Liver (tissue), 9 donors: ENCODE measurements around the gene SMOC2. TPM values are rescaled to one million over a fixed set of nuclear protein-coding genes. Genes with fewer than 3 reads are reported as not detected.

Source experiments
- DNase-seq: peaks from one replicate; pipeline ENCODE4 v3.0.0-alpha.2; 2017; ENCODE audit warnings: low spot score
- H3K27ac ChIP-seq, 2 donors: one replicate each; pipeline ENCODE4 v1.7.0; 2013; ENCODE audit warnings: inconsistent platforms in 2 of 2, low read length in 2 of 2, control low read depth in 1 of 2, low read depth in 1 of 2, mild to moderate bottlenecking in 1 of 2
- H3K27me3 ChIP-seq, 4 donors: one replicate each; pipeline versions ENCODE4 v1.6.1 to v1.7.0; 2013; ENCODE audit warnings: low read length in 3 of 4, inconsistent platforms in 1 of 4, mild to moderate bottlenecking in 1 of 4, moderate library complexity in 1 of 4; ENCODE audit not compliant: control insufficient read depth in 4 of 4, insufficient read depth in 4 of 4
- H3K36me3 ChIP-seq, 4 donors: one replicate each; pipeline versions ENCODE4 v1.6.1 to v1.7.0; 2013; ENCODE audit warnings: low read length in 3 of 4, mild to moderate bottlenecking in 3 of 4, low read depth in 1 of 4, moderate library complexity in 1 of 4; ENCODE audit not compliant: control insufficient read depth in 4 of 4, insufficient read depth in 3 of 4
- H3K4me1 ChIP-seq, 4 donors: one replicate each; pipeline versions ENCODE4 v1.6.1 to v1.7.0; 2013; ENCODE audit warnings: low read length in 3 of 4, mild to moderate bottlenecking in 3 of 4, moderate library complexity in 1 of 4; ENCODE audit not compliant: control insufficient read depth in 4 of 4, insufficient read depth in 4 of 4
- H3K4me3 ChIP-seq, 3 donors: one replicate each; pipeline versions ENCODE4 v1.6.1 to v1.7.0; 2013; ENCODE audit warnings: low read length in 3 of 3, control low read depth in 1 of 3, low read depth in 1 of 3, mild to moderate bottlenecking in 1 of 3
- H3K9ac ChIP-seq, 2 donors: one replicate each; pipeline ENCODE4 v1.7.0; 2013; ENCODE audit warnings: low read length in 2 of 2, mild to moderate bottlenecking in 2 of 2, moderate library complexity in 2 of 2, control low read depth in 1 of 2, low read depth in 1 of 2
- H3K9me3 ChIP-seq, 4 donors: one replicate each; pipeline versions ENCODE4 v1.6.1 to v1.7.0; 2013; ENCODE audit warnings: low read length in 3 of 4; ENCODE audit not compliant: control insufficient read depth in 4 of 4
- ATF3 ChIP-seq: IDR thresholded peaks from 2 replicates; pipeline ENCODE4 v1.6.1; 2016; ENCODE audit warnings: antibody characterized with exemption
- CTCF ChIP-seq: fragments of 150-350 bp; IDR thresholded peaks from 2 replicates; pipeline ENCODE4 v1.5.1; 2017; ENCODE audit warnings: improper control_type of control experiment, low read depth, low read length; ENCODE audit not compliant: missing input control
- EGR1 ChIP-seq, 2 donors: IDR thresholded peaks; 2 replicates each; pipeline ENCODE4 v1.6.1; 2016 to 2018; ENCODE audit warnings: antibody characterized with exemption in 2 of 2, low read depth in 2 of 2
- FOXA1 ChIP-seq: IDR thresholded peaks from 2 replicates; pipeline ENCODE4 v1.6.1; 2016; ENCODE audit warnings: antibody characterized with exemption
- FOXA2 ChIP-seq: IDR thresholded peaks from 2 replicates; pipeline ENCODE4 v1.6.1; 2016; ENCODE audit warnings: antibody characterized with exemption
- GABPA ChIP-seq, 2 donors: IDR thresholded peaks in 1 of 2; conservative IDR thresholded peaks in 1 of 2; 2 replicates each; pipeline ENCODE4 v1.6.1; 2016; ENCODE audit warnings: antibody characterized with exemption in 2 of 2, mild to moderate bottlenecking in 1 of 2, moderate library complexity in 1 of 2
- HNF4A ChIP-seq, 2 donors: conservative IDR thresholded peaks; 2 replicates each; pipeline ENCODE4 v1.6.1; 2016; ENCODE audit warnings: antibody characterized with exemption in 2 of 2, mild to moderate bottlenecking in 2 of 2
- HNF4G ChIP-seq: IDR thresholded peaks from 2 replicates; pipeline ENCODE4 v1.6.1; 2016; ENCODE audit warnings: antibody characterized with exemption
- NR2F2 ChIP-seq: IDR thresholded peaks from 2 replicates; pipeline ENCODE4 v1.6.1; 2016; ENCODE audit warnings: antibody characterized with exemption
- RAD21 ChIP-seq, 2 donors: IDR thresholded peaks; 2 replicates each; pipeline ENCODE4 v1.6.1; 2016; ENCODE audit warnings: antibody characterized with exemption in 2 of 2, mild to moderate bottlenecking in 2 of 2
- REST ChIP-seq: IDR thresholded peaks from 2 replicates; pipeline ENCODE4 v1.6.1; 2016; ENCODE audit warnings: antibody characterized with exemption, mild to moderate bottlenecking
- SP1 ChIP-seq: IDR thresholded peaks from 2 replicates; pipeline ENCODE4 v1.6.1; 2018; ENCODE audit warnings: antibody characterized with exemption, mild to moderate bottlenecking
- YY1 ChIP-seq: IDR thresholded peaks from 2 replicates; pipeline ENCODE4 v1.6.1; 2016; ENCODE audit warnings: antibody characterized with exemption, mild to moderate bottlenecking
- WGBS: extraction: QIAGEN DNeasy Blood & Tissue Kit; methylation state at CpG from one replicate; pipeline ENCODE4 v1.1.7; 2013; 5-methylcytosine and 5-hydroxymethylcytosine counted together
- polyA plus RNA-seq, 2 donors: library from polyadenylated mRNA; stranded (reverse) in 1 of 2; unstranded in 1 of 2; fragments of 200-250 nt in 1 of 2; fragments of >200 nt in 1 of 2; fragmentation: Nextera tagmentation in 1 of 2; extraction: Ambion mirVana in 1 of 2; gene quantifications; one replicate each; pipeline versions ENCODE4 v1.2.1 to v1.2.3, GENCODE V29; 2013 to 2015
- total RNA-seq, 2 donors: library from RNA; depleted of rRNA; stranded (reverse); fragments of >200 nt; gene quantifications; one replicate each; pipeline ENCODE4 v1.2.3, GENCODE V29; 2014
- TF ChIP-seq, protein P1 (sequence below): IDR thresholded peaks from 2 replicates; pipeline ENCODE4 v1.6.1; 2016; ENCODE audit warnings: antibody characterized with exemption
- TF ChIP-seq, protein P2 (sequence below): IDR thresholded peaks from 2 replicates; pipeline ENCODE4 v1.6.1; 2016; ENCODE audit warnings: antibody characterized with exemption
- donor health status: healthy.
- donor health status: healthy.
- donor health status: healthy.
- donor health status: healthy.
- donor health status: healthy.

SMOC2 gene
- total and polyA plus RNA-seq, 4 donors: 0.23 to 1.9 (median 1.1) TPM

GRCh38 chr6:168575346-168576098 is 134.5 kb downstream of the SMOC2 start:
- no peaks in the 10 kb centered on the region for H3K36me3 ChIP-seq
- DNase-seq: no peak
- no peaks in the 10 kb centered on the region for H3K4me1 ChIP-seq
- TF ChIP-seq FOXA2 (no peak), GABPA (IDR thresholded peaks at IDR 0.05 in 1 of 2, conservative IDR thresholded peaks at IDR 0.05 in 1 of 2) (no peak), HNF4A (conservative IDR thresholded peaks at IDR 0.05) (no peak), EGR1 (IDR thresholded peaks at IDR 0.05; ENCODE audit: low read depth in 2 of 2) (no peak)
- TF ChIP-seq, protein P1, sequence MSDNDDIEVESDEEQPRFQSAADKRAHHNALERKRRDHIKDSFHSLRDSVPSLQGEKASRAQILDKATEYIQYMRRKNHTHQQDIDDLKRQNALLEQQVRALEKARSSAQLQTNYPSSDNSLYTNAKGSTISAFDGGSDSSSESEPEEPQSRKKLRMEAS: no peak
- no peak overlapping the region for H3K27ac ChIP-seq
- no peak overlapping the region for H3K4me3 ChIP-seq
- H3K27me3 ChIP-seq: no peaks in the 10 kb centered on the region
- H3K9me3 ChIP-seq: no peaks in the 10 kb centered on the region
- WGBS: 87% methylated on average over 15 of the region's 15 CpGs
- no peak overlapping the region for H3K9ac ChIP-seq

- no peaks in the 10 kb centered on the region for H3K9me3 ChIP-seq
- no peaks in the 10 kb centered on the region for H3K27me3 ChIP-seq
- DNase-seq: no peak
- H3K4me1 ChIP-seq: no peaks in the 10 kb centered on the region
- 89% methylated on average over 14 of the region's 14 CpGs for WGBS
- no peak overlapping the region for H3K9ac ChIP-seq
- H3K4me3 ChIP-seq: no peak overlapping the region
- TF ChIP-seq FOXA2 (no peak), SP1 (no peak), NR2F2 (no peak), REST (no peak), CTCF (no peak), HNF4G (no peak), EGR1 (IDR thresholded peaks at IDR 0.05; ENCODE audit: low read depth in 2 of 2) (no peak), FOXA1 (no peak), ATF3 (no peak), RAD21 (IDR thresholded peaks at IDR 0.05) (no peak), YY1 (no peak), HNF4A (conservative IDR thresholded peaks at IDR 0.05) (no peak), GABPA (IDR thresholded peaks at IDR 0.05 in 1 of 2, conservative IDR thresholded peaks at IDR 0.05 in 1 of 2) (no peak)
- TF ChIP-seq, protein P1: no peak
- TF ChIP-seq, protein P2, sequence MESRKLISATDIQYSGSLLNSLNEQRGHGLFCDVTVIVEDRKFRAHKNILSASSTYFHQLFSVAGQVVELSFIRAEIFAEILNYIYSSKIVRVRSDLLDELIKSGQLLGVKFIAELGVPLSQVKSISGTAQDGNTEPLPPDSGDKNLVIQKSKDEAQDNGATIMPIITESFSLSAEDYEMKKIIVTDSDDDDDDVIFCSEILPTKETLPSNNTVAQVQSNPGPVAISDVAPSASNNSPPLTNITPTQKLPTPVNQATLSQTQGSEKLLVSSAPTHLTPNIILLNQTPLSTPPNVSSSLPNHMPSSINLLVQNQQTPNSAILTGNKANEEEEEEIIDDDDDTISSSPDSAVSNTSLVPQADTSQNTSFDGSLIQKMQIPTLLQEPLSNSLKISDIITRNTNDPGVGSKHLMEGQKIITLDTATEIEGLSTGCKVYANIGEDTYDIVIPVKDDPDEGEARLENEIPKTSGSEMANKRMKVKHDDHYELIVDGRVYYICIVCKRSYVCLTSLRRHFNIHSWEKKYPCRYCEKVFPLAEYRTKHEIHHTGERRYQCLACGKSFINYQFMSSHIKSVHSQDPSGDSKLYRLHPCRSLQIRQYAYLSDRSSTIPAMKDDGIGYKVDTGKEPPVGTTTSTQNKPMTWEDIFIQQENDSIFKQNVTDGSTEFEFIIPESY: no peak
- H3K36me3 ChIP-seq: no peaks in the 10 kb centered on the region
- no peak overlapping the region for H3K27ac ChIP-seq
Observed at GRCh38 chr6:168576388-168576787, 135.4 kb downstream of the SMOC2 start.
